MM.1S (cell line): ENCODE data around the gene CMTR1.
"Not testable (repeated sequence)": the region's sequence is repeated elsewhere in the genome, so short reads cannot be mapped to it uniquely, and the experiment has no call there.

ENCODE experiments used
- DNase-seq: peaks from one replicate; pipeline ENCODE4 v3.0.0-alpha.2; 2015
- H2AFZ ChIP-seq: fragments of 300-600 bp; sonication (generic); 2 replicates; pipeline ENCODE4 v1.6.0; 2016; ENCODE audit warnings: antibody characterized with exemption, low read length
- H3F3A ChIP-seq: fragments of 300-600 bp; sonication (generic); 2 replicates; pipeline ENCODE4 v1.6.1; 2016; ENCODE audit warnings: mild to moderate bottlenecking, antibody characterized with exemption, low read length, moderate library complexity, mixed read lengths; ENCODE audit not compliant: insufficient read depth
- H3K27ac ChIP-seq: fragments of 300-600 bp; sonication (generic); 2 replicates; pipeline ENCODE4 v1.5.1; 2016; ENCODE audit warnings: mild to moderate bottlenecking, low read length
- H3K27me3 ChIP-seq: fragments of 300-600 bp; sonication (generic); replicated peaks from 2 replicates; pipeline ENCODE4 v1.6.0; 2016; ENCODE audit warnings: low read length; ENCODE audit not compliant: insufficient read depth
- H3K36me3 ChIP-seq: fragments of 300-600 bp; sonication (generic); replicated peaks from 2 replicates; pipeline ENCODE4 v1.6.1; 2016; ENCODE audit warnings: mild to moderate bottlenecking, low read length, mixed read lengths; ENCODE audit not compliant: insufficient read depth
- H3K4me1 ChIP-seq: fragments of 300-600 bp; sonication (generic); 2 replicates; pipeline ENCODE4 v1.6.1; 2016; ENCODE audit warnings: low read length, mixed read lengths
- H3K4me2 ChIP-seq: fragments of 300-600 bp; sonication (generic); 2 replicates; pipeline ENCODE4 v1.6.0; 2016; ENCODE audit warnings: low read depth, low read length
- H3K4me3 ChIP-seq: fragments of 300-600 bp; sonication (generic); 2 replicates; pipeline ENCODE4 v1.5.1; 2016; ENCODE audit warnings: low read length, mixed read lengths
- H3K79me2 ChIP-seq: fragments of 300-600 bp; sonication (generic); 2 replicates; pipeline ENCODE4 v1.6.1; 2016; ENCODE audit warnings: mixed run types, low read length, mixed read lengths
- H3K9ac ChIP-seq: fragments of 300-600 bp; sonication (generic); 2 replicates; pipeline ENCODE4 v1.6.1; 2016; ENCODE audit warnings: low read length, mixed read lengths
- H3K9me2 ChIP-seq: fragments of 300-600 bp; sonication (generic); replicated peaks from 2 replicates; pipeline ENCODE4 v1.6.1; 2016; ENCODE audit warnings: mild to moderate bottlenecking, low read length, mixed read lengths; ENCODE audit not compliant: insufficient read depth
- H3K9me3 ChIP-seq: fragments of 300-600 bp; sonication (generic); replicated peaks from 2 replicates; pipeline ENCODE4 v1.6.1; 2016; ENCODE audit warnings: mild to moderate bottlenecking, low read length, mixed read lengths; ENCODE audit not compliant: insufficient read depth
- H4K20me1 ChIP-seq: fragments of 300-600 bp; sonication (generic); 2 replicates; pipeline ENCODE4 v1.6.1; 2016; ENCODE audit warnings: mild to moderate bottlenecking, low read length, moderate library complexity, mixed read lengths; ENCODE audit not compliant: insufficient read depth
- CTCF ChIP-seq: fragments of 300-600 bp; sonication (generic); IDR thresholded peaks from 2 replicates; pipeline ENCODE4 v1.5.1; 2016; ENCODE audit warnings: antibody characterized with exemption, low read length, mixed read lengths
- EZH2 ChIP-seq: fragments of 300-600 bp; sonication (generic); optimal IDR thresholded peaks from 2 replicates; pipeline ENCODE3; 2017; ENCODE audit warnings: low read depth, mild to moderate bottlenecking, antibody characterized with exemption, low read length, mixed read lengths
- EZH2phosphoT487 ChIP-seq: fragments of 300-600 bp; sonication (generic); IDR thresholded peaks from 2 replicates; pipeline ENCODE4 v1.6.1; 2018; ENCODE audit warnings: antibody characterized with exemption, low read length

CMTR1 gene

GRCh38 chr6:37441651-37442050 is 8.6 kb downstream of the CMTR1 start:
- Histone ChIP-seq H3K4me1 (0 out of 2 replicates have a peak, but pooled peaks cover 3% of the 10 kb centered on the region), H3K4me2 (no peak overlapping the region), H2AFZ (no peak overlapping the region), H3K36me3 (peaks cover 14% of the 10 kb centered on the region; the same call in 1 of the 2 replicates), H3K27ac (no peak overlapping the region), H3K9me3 (no peaks in the 10 kb centered on the region), H3K79me2 (peaks cover 29% of the 10 kb centered on the region), H3K4me3 (no peak overlapping the region), H3F3A (no peaks in the 10 kb centered on the region), H3K9me2 (no peaks in the 10 kb centered on the region), H3K9ac (no peak overlapping the region), H4K20me1 (no peaks in the 10 kb centered on the region), H3K27me3 (no peaks in the 10 kb centered on the region)
- no peak for TF ChIP-seq EZH2phosphoT487
- no peak for TF ChIP-seq EZH2
- TF ChIP-seq CTCF, result no peak
- no peak for DNase-seq

- H3K9me2 ChIP-seq, result no peaks in the 10 kb centered on the region
- TF ChIP-seq EZH2, result no peak
- no peak for TF ChIP-seq CTCF
- TF ChIP-seq EZH2phosphoT487, result no peak
- H3K4me1 ChIP-seq, result 0 out of 2 replicates have a peak, but pooled peaks cover 3% of the 10 kb centered on the region
- H3K27me3 ChIP-seq, result no peaks in the 10 kb centered on the region
- peaks cover 24% of the 10 kb centered on the region for H3K79me2 ChIP-seq
- H2AFZ ChIP-seq, result no peak overlapping the region
- peak; percentile 44 for DNase-seq
- peaks cover 12% of the 10 kb centered on the region; the same call in 1 of the 2 replicates for H3K36me3 ChIP-seq
- no peaks in the 10 kb centered on the region for H3F3A ChIP-seq
- no peaks in the 10 kb centered on the region for H4K20me1 ChIP-seq
- H3K4me2 ChIP-seq, result peak overlapping the region; percentile 63
- no peaks in the 10 kb centered on the region for H3K9me3 ChIP-seq
- H3K9ac ChIP-seq, result peak overlapping the region; percentile 12; the same call in 1 of the 2 replicates
- H3K4me3 ChIP-seq, result peak overlapping the region; percentile 34
- H3K27ac ChIP-seq, result no peak overlapping the region
Observed at GRCh38 chr6:37442416-37443215, 9.6 kb downstream of the CMTR1 start.

- H3K79me2 ChIP-seq, result peaks cover 21% of the 10 kb centered on the region
- H3K4me3 ChIP-seq, result peak overlapping the region; percentile 33; the same call in 1 of the 2 replicates
- not testable (repeated sequence) for H3K9me3 ChIP-seq, H3K4me1 ChIP-seq, H3K9ac ChIP-seq, H3K27ac ChIP-seq, H2AFZ ChIP-seq, DNase-seq, H4K20me1 ChIP-seq, H3F3A ChIP-seq, H3K9me2 ChIP-seq, H3K27me3 ChIP-seq
- peaks cover 12% of the 10 kb centered on the region; the same call in 1 of the 2 replicates for H3K36me3 ChIP-seq
- H3K4me2 ChIP-seq, result peak overlapping the region; percentile 63; the same call in 1 of the 2 replicates
Observed at GRCh38 chr6:37443216-37443542, 10.2 kb downstream of the CMTR1 start.

- no peak for DNase-seq
- H3K36me3 ChIP-seq, result peaks cover 8% of the 10 kb centered on the region; the same call in 1 of the 2 replicates
- H3K4me3 ChIP-seq, result no peak overlapping the region
- no peaks in the 10 kb centered on the region for H3K9me3 ChIP-seq
- H3K79me2 ChIP-seq, result no peaks in the 10 kb centered on the region
- H3K9me2 ChIP-seq, result no peaks in the 10 kb centered on the region
- H3K4me2 ChIP-seq, result no peak overlapping the region
- H3K9ac ChIP-seq, result no peak overlapping the region
- H3F3A ChIP-seq, result no peaks in the 10 kb centered on the region
- H2AFZ ChIP-seq, result no peak overlapping the region
- TF ChIP-seq EZH2phosphoT487 (no peak), EZH2 (no peak), CTCF (no peak)
- H3K27me3 ChIP-seq, result no peaks in the 10 kb centered on the region
- no peak overlapping the region for H3K27ac ChIP-seq
- H4K20me1 ChIP-seq, result no peaks in the 10 kb centered on the region
- no peaks in the 10 kb centered on the region for H3K4me1 ChIP-seq
Observed at GRCh38 chr6:37449984-37450383, 17.0 kb downstream of the CMTR1 start.
